Measurements from ENCODE around the gene PPP1R1C.

- TF ChIP-seq, protein P1, sequence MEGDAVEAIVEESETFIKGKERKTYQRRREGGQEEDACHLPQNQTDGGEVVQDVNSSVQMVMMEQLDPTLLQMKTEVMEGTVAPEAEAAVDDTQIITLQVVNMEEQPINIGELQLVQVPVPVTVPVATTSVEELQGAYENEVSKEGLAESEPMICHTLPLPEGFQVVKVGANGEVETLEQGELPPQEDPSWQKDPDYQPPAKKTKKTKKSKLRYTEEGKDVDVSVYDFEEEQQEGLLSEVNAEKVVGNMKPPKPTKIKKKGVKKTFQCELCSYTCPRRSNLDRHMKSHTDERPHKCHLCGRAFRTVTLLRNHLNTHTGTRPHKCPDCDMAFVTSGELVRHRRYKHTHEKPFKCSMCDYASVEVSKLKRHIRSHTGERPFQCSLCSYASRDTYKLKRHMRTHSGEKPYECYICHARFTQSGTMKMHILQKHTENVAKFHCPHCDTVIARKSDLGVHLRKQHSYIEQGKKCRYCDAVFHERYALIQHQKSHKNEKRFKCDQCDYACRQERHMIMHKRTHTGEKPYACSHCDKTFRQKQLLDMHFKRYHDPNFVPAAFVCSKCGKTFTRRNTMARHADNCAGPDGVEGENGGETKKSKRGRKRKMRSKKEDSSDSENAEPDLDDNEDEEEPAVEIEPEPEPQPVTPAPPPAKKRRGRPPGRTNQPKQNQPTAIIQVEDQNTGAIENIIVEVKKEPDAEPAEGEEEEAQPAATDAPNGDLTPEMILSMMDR (conservative IDR thresholded peaks at IDR 0.05 in 1 of 2, IDR thresholded peaks at IDR 0.05 in 1 of 2; ENCODE audit: extremely low read depth in 1 of 2, insufficient read depth in 1 of 2, low read depth in 1 of 2, low read length in 2 of 2) = no peak
- no peak for TF ChIP-seq EZH2 (IDR thresholded peaks at IDR 0.05; ENCODE audit: borderline replicate concordance, low read length)
Observed at GRCh38 chr2:182055993-182056392, 70.3 kb downstream of the PPP1R1C start.

Measured in mammary epithelial cell (primary cell).